Measurements from ENCODE around the gene NUDT1.

NUDT1 gene

DNA sequence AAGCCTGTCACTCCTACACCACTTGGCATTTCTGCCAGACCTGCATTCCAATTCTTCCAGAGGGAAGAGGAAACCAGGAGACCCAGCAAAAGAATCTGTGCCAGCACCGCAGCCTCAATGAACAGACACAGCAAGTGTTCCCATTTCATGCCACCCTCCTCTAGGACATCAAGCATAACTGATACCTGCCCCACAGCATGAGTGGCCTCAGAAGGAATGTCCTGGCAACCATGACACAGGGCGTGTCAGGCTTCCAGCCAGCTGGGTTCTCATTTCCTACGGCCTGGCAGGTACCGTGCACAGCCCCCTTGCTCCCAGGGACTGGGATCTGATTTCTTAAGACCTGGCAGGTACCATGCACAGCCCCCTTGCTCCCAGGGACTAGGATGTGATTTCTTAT, 17.1 kb upstream of the NUDT1 start:
- H3K14ac ChIP-seq (ENCODE audit: low read length), result no peak overlapping the region
- no peaks in the 10 kb centered on the region for H3K79me1 ChIP-seq (ENCODE audit: low read length)
- H2BK12ac ChIP-seq (ENCODE audit: low read length), result no peak overlapping the region
- no peak overlapping the region for H3K4me2 ChIP-seq (ENCODE audit: low read length)
- no peak for DNase-seq
- H2AK5ac ChIP-seq (ENCODE audit: low read length), result no peak overlapping the region
- no peak overlapping the region for H4K91ac ChIP-seq (ENCODE audit: low read depth, low read length)
- WGBS (ENCODE audit: extremely low coverage, insufficient coverage, insufficient read length), result no CpG with 5 or more reads among the region's 4 CpGs
- H3K36me3 ChIP-seq (ENCODE audit: control insufficient read depth in 1 of 2, insufficient read depth in 2 of 2, low read length in 2 of 2), result peaks cover 82 to 87% of the 10 kb centered on the region in 2 experiments
- H3K23ac ChIP-seq (ENCODE audit: low read length), result no peak overlapping the region
- peaks cover 1% of the 10 kb centered on the region for H3K9me3 ChIP-seq (ENCODE audit: insufficient read depth, low read depth, low read length)
- H3K27me3 ChIP-seq (ENCODE audit: insufficient read depth, low read length), result no peaks in the 10 kb centered on the region
- no peak overlapping the region for H4K8ac ChIP-seq (ENCODE audit: low read depth, low read length)
- no peak overlapping the region for H4K12ac ChIP-seq (ENCODE audit: low read depth, low read length)
- no peak overlapping the region for H2BK120ac ChIP-seq (ENCODE audit: insufficient read depth, low read length, poor library complexity)
- H2AFZ ChIP-seq (ENCODE audit: insufficient read depth, low read length, poor library complexity), result no peak overlapping the region
- H3K9ac ChIP-seq (ENCODE audit: low read length), result no peak overlapping the region
- H3K18ac ChIP-seq (ENCODE audit: low read length), result no peak overlapping the region
- H3K79me2 ChIP-seq (ENCODE audit: control insufficient read depth, insufficient read depth, low read length, poor library complexity), result no peaks in the 10 kb centered on the region
- H3K4me3 ChIP-seq (ENCODE audit: low read depth, low read length), result no peak overlapping the region
- no peaks in the 10 kb centered on the region for H3K4me1 ChIP-seq (ENCODE audit: control insufficient read depth in 1 of 2, insufficient read depth in 2 of 2, low read length in 2 of 2)
- H2BK5ac ChIP-seq (ENCODE audit: low read depth, low read length, poor library complexity), result no peak overlapping the region
- H3K27ac ChIP-seq (ENCODE audit: low read depth, low read length), result no peak overlapping the region
- no peak overlapping the region for H3K4ac ChIP-seq (ENCODE audit: low read depth, low read length)

- no peaks in the 10 kb centered on the region for H3K27me3 ChIP-seq (ENCODE audit: insufficient read depth, low read length)
- no peaks in the 10 kb centered on the region for H3K79me2 ChIP-seq (ENCODE audit: control insufficient read depth, insufficient read depth, low read length, poor library complexity)
- H3K9ac ChIP-seq (ENCODE audit: low read length), result no peak overlapping the region
- no peak overlapping the region for H3K18ac ChIP-seq (ENCODE audit: low read length)
- no CpG with 5 or more reads among the region's 14 CpGs for WGBS (ENCODE audit: extremely low coverage, insufficient coverage, insufficient read length)
- no peak overlapping the region for H3K27ac ChIP-seq (ENCODE audit: low read depth, low read length)
- no peak overlapping the region for H2AK5ac ChIP-seq (ENCODE audit: low read length)
- peaks cover 1% of the 10 kb centered on the region for H3K9me3 ChIP-seq (ENCODE audit: insufficient read depth, low read depth, low read length)
- H3K4me1 ChIP-seq (ENCODE audit: control insufficient read depth in 1 of 2, insufficient read depth in 2 of 2, low read length in 2 of 2), result no peaks in the 10 kb centered on the region
- H3K4me3 ChIP-seq (ENCODE audit: low read depth, low read length), result no peak overlapping the region
- H3K23ac ChIP-seq (ENCODE audit: low read length), result no peak overlapping the region
- no peak overlapping the region for H3K4me2 ChIP-seq (ENCODE audit: low read length)
- H2BK5ac ChIP-seq (ENCODE audit: low read depth, low read length, poor library complexity), result no peak overlapping the region
- no peak overlapping the region for H4K91ac ChIP-seq (ENCODE audit: low read depth, low read length)
- H3K79me1 ChIP-seq (ENCODE audit: low read length), result no peaks in the 10 kb centered on the region
- H2BK120ac ChIP-seq (ENCODE audit: insufficient read depth, low read length, poor library complexity), result no peak overlapping the region
- no peak overlapping the region for H2AFZ ChIP-seq (ENCODE audit: insufficient read depth, low read length, poor library complexity)
- no peak overlapping the region for H3K4ac ChIP-seq (ENCODE audit: low read depth, low read length)
- H3K14ac ChIP-seq (ENCODE audit: low read length), result no peak overlapping the region
- no peak for DNase-seq
- H4K12ac ChIP-seq (ENCODE audit: low read depth, low read length), result no peak overlapping the region
- H3K36me3 ChIP-seq (ENCODE audit: control insufficient read depth in 1 of 2, insufficient read depth in 2 of 2, low read length in 2 of 2), result peaks cover 86 to 87% of the 10 kb centered on the region in 2 experiments
- H2BK12ac ChIP-seq (ENCODE audit: low read length), result no peak overlapping the region
- no peak overlapping the region for H4K8ac ChIP-seq (ENCODE audit: low read depth, low read length)
Observed at GRCh38 chr7:2225336-2225735, 16.7 kb upstream of the NUDT1 start.

DNA sequence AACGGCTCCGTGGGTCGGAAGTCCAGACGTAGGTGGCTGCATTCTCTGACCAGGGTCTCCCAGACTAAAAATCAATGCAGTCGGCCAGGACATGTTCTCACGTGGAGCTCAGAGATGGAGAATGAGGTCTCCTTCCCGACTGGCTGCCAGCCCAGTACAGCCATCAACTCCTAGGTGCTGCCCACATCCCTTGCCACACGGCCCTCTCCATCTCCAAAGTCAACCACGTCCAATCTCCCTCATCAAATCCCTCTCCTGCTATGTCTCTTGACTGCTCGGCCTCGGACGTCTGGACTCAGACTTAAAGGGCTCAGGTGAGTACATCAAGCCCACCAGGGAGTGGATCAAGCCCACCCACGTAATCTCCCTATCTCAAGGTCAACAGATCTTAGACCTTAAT, 16.2 kb upstream of the NUDT1 start:
- Histone ChIP-seq H3K9me3 (ENCODE audit: insufficient read depth, low read depth, low read length) (peaks cover 1% of the 10 kb centered on the region), H3K4me1 (ENCODE audit: control insufficient read depth in 1 of 2, insufficient read depth in 2 of 2, low read length in 2 of 2) (no peaks in the 10 kb centered on the region), H3K9ac (ENCODE audit: low read length) (no peak overlapping the region), H3K23ac (ENCODE audit: low read length) (no peak overlapping the region), H2AK5ac (ENCODE audit: low read length) (no peak overlapping the region), H4K91ac (ENCODE audit: low read depth, low read length) (no peak overlapping the region), H4K8ac (ENCODE audit: low read depth, low read length) (no peak overlapping the region), H4K12ac (ENCODE audit: low read depth, low read length) (no peak overlapping the region), H3K79me1 (ENCODE audit: low read length) (no peaks in the 10 kb centered on the region), H3K27me3 (ENCODE audit: insufficient read depth, low read length) (no peaks in the 10 kb centered on the region), H2BK5ac (ENCODE audit: low read depth, low read length, poor library complexity) (no peak overlapping the region), H3K4me3 (ENCODE audit: low read depth, low read length) (no peak overlapping the region), H3K27ac (ENCODE audit: low read depth, low read length) (no peak overlapping the region), H2AFZ (ENCODE audit: insufficient read depth, low read length, poor library complexity) (no peak overlapping the region), H3K14ac (ENCODE audit: low read length) (no peak overlapping the region), H2BK120ac (ENCODE audit: insufficient read depth, low read length, poor library complexity) (no peak overlapping the region), H3K4me2 (ENCODE audit: low read length) (no peak overlapping the region), H3K79me2 (ENCODE audit: control insufficient read depth, insufficient read depth, low read length, poor library complexity) (no peaks in the 10 kb centered on the region), H2BK12ac (ENCODE audit: low read length) (no peak overlapping the region), H3K18ac (ENCODE audit: low read length) (no peak overlapping the region), H3K4ac (ENCODE audit: low read depth, low read length) (no peak overlapping the region), H3K36me3 (ENCODE audit: control insufficient read depth in 1 of 2, insufficient read depth in 2 of 2, low read length in 2 of 2) (peaks cover 85 to 86% of the 10 kb centered on the region in 2 experiments)
- no CpG with 5 or more reads among the region's 13 CpGs for WGBS (ENCODE audit: extremely low coverage, insufficient coverage, insufficient read length)
- DNase-seq, result no peak

- Histone ChIP-seq H4K8ac (ENCODE audit: low read depth, low read length) (no peak overlapping the region), H2AFZ (ENCODE audit: insufficient read depth, low read length, poor library complexity) (no peak overlapping the region), H3K4me3 (ENCODE audit: low read depth, low read length) (no peak overlapping the region), H3K23ac (ENCODE audit: low read length) (no peak overlapping the region), H3K4me2 (ENCODE audit: low read length) (no peak overlapping the region), H2BK5ac (ENCODE audit: low read depth, low read length, poor library complexity) (no peak overlapping the region), H2AK5ac (ENCODE audit: low read length) (no peak overlapping the region), H3K9ac (ENCODE audit: low read length) (no peak overlapping the region), H3K4me1 (ENCODE audit: control insufficient read depth in 1 of 2, insufficient read depth in 2 of 2, low read length in 2 of 2) (peaks cover 0 to 4% of the 10 kb centered on the region in 2 experiments), H3K27ac (ENCODE audit: low read depth, low read length) (no peak overlapping the region), H3K18ac (ENCODE audit: low read length) (no peak overlapping the region), H3K36me3 (ENCODE audit: control insufficient read depth in 1 of 2, insufficient read depth in 2 of 2, low read length in 2 of 2) (peaks cover 71 to 72% of the 10 kb centered on the region in 2 experiments), H2BK120ac (ENCODE audit: insufficient read depth, low read length, poor library complexity) (no peak overlapping the region), H3K27me3 (ENCODE audit: insufficient read depth, low read length) (no peaks in the 10 kb centered on the region), H4K12ac (ENCODE audit: low read depth, low read length) (no peak overlapping the region), H3K4ac (ENCODE audit: low read depth, low read length) (no peak overlapping the region), H3K14ac (ENCODE audit: low read length) (no peak overlapping the region), H4K91ac (ENCODE audit: low read depth, low read length) (no peak overlapping the region), H3K79me2 (ENCODE audit: control insufficient read depth, insufficient read depth, low read length, poor library complexity) (peaks cover 4% of the 10 kb centered on the region), H3K9me3 (ENCODE audit: insufficient read depth, low read depth, low read length) (peaks cover 1% of the 10 kb centered on the region), H2BK12ac (ENCODE audit: low read length) (no peak overlapping the region), H3K79me1 (ENCODE audit: low read length) (peaks cover 4% of the 10 kb centered on the region)
- no peak for DNase-seq
- no CpG with 5 or more reads among the region's 15 CpGs for WGBS (ENCODE audit: extremely low coverage, insufficient coverage, insufficient read length)
Observed at GRCh38 chr7:2227699-2228098, 14.3 kb upstream of the NUDT1 start.

All from trophoblast cell (in vitro differentiated cells and primary cell).